Retina (tissue), 1 donor: ENCODE results near the gene TGFB3.
"Not testable (repeated sequence)": the region's sequence is repeated elsewhere in the genome, so short reads cannot be mapped to it uniquely, and the experiment has no call there.

Experiments
- DNase-seq: peaks from one replicate; pipeline ENCODE4 v3.0.0-alpha.2; 2016

TGFB3 gene

GRCh38 chr14:75944607-75945241 is 37.1 kb downstream of the TGFB3 start:
- no peak for DNase-seq

GRCh38 chr14:75941030-75941429 is 40.8 kb downstream of the TGFB3 start:
- peak; percentile 8 for DNase-seq

- DNase-seq = no peak
Measured at GRCh38 chr14:75939200-75939599, 42.6 kb downstream of the TGFB3 start.

GRCh38 chr14:75934998-75935628 is 46.7 kb downstream of the TGFB3 start:
- DNase-seq = peak; percentile 63

GRCh38 chr14:75933712-75934296 is 48.0 kb downstream of the TGFB3 start:
- no peak for DNase-seq

GRCh38 chr14:75928690-75929181 is 53.1 kb downstream of the TGFB3 start:
- DNase-seq = no peak

GRCh38 chr14:75927564-75928087 is 54.2 kb downstream of the TGFB3 start:
- DNase-seq = no peak

- no peak for DNase-seq
Measured at GRCh38 chr14:75926431-75927115, 55.2 kb downstream of the TGFB3 start.

- not testable (repeated sequence) for DNase-seq
Measured at GRCh38 chr14:75925141-75925840, 56.5 kb downstream of the TGFB3 start.

GRCh38 chr14:75920421-75920820 is 61.4 kb downstream of the TGFB3 start:
- not testable (repeated sequence) for DNase-seq

GRCh38 chr14:75917946-75918335 is 63.9 kb downstream of the TGFB3 start:
- no peak for DNase-seq

- peak; percentile 56 for DNase-seq
Measured at GRCh38 chr14:75917322-75917945, 64.4 kb downstream of the TGFB3 start.

GRCh38 chr14:75915045-75915444 is 66.8 kb downstream of the TGFB3 start:
- DNase-seq = no peak

- DNase-seq = no peak
Measured at GRCh38 chr14:75913183-75913582, 68.6 kb downstream of the TGFB3 start.

GRCh38 chr14:75911883-75912282 is 69.9 kb downstream of the TGFB3 start:
- peak; percentile 66 for DNase-seq

- DNase-seq = no peak
Measured at GRCh38 chr14:75910048-75910447, 71.7 kb downstream of the TGFB3 start.

GRCh38 chr14:75909630-75910029 is 72.2 kb downstream of the TGFB3 start:
- no peak for DNase-seq
